GM19372 (cell line): ENCODE measurements around the gene CYSRT1.

Source experiments
- ATAC-seq: cut with Tn5 transposase; IDR thresholded peaks from one replicate; pipeline ENCODE4 v1.9.1; 2021; ENCODE audit warnings: mild to moderate bottlenecking, low read depth, moderate library complexity; ENCODE audit not compliant: unreplicated experiment

CYSRT1 gene

GRCh38 chr9:137205126-137206069, 19.6 kb upstream of the CYSRT1 start, which contains the start of the genes NDOR1 and TMEM203:
NDOR1 (plus strand) TSS chr9:137205700; CDS start chr9:137205778, 78 bp downstream.
TMEM203 (minus strand) TSS chr9:137205648; CDS start chr9:137205414, 234 bp downstream.
- no peak for ATAC-seq

GRCh38 chr9:137206602-137207001, 18.4 kb upstream of the CYSRT1 start:
- ATAC-seq: no peak

DNA sequence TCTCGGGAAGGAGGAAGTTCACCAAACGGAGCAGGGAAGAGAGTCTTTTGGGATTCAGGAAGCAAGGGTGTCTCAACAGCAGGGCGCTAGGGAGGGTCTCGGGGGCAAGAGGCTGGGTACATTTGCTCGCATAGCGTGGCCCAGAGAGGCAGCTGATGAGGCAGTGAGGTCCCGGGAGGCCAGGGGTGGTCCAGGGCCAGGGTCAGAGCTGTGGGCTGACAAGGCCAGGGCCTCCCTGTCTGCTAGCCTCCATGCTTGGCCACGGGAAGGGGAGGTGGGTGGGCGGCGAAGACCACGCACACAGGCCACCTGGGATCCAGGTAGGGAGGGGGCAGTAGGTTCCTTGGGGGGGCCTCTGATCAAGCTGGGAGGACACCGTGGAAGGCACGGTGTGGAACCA, 13.4 kb upstream of the CYSRT1 start:
- ATAC-seq: no peak

GRCh38 chr9:137212520-137212919, 12.5 kb upstream of the CYSRT1 start:
- ATAC-seq: no peak

DNA sequence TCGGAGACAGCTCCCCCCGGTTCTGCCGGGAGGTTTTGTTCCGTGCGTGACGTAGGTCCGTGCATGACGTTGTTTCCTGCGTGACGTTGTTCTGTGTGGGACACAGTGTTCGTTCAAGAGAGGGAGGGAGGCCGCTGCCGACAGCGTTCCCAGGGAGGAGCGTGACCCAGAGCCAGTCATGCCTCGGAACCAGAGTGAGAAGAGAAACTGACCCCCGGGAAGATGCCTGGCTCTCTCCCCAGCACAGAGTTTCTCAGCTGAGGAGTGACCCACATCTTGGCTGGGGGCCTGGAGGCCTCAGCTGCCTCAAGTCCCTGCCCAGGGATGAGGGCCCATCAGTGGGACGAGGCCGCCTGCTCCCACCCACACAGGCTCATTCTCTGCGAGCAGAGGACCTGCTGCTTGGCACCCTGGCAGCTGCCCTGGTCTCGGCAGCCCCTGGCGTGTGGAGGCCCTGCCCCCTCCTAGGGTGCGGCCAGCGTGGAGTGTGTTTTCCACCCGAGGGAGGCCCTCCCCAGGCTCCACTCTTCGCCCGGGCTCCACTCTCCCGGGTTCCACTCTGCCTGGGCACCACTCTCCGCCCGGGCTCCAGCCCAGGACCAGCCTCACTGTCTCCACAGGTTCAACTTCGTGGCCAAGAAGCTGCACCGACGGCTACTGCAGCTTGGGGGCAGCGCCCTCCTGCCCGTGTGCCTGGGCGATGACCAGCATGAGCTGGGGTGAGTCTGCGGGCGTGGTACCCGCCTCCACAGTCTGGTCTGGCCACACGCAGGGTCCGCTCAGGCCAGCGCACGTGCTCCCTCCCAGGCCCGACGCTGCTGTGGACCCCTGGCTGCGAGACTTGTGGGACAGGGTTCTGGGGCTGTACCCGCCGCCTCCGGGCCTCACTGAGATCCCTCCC, 11.6 kb upstream of the CYSRT1 start:
- ATAC-seq: no peak

GRCh38 chr9:137214620-137215019, 10.4 kb upstream of the CYSRT1 start:
- ATAC-seq: no peak

- no peak for ATAC-seq
Measured at GRCh38 chr9:137215196-137215986, 9.6 kb upstream of the CYSRT1 start.

- ATAC-seq: no peak
Measured at GRCh38 chr9:137216188-137216965, 8.6 kb upstream of the CYSRT1 start.

GRCh38 chr9:137217276-137218211, 7.4 kb upstream of the CYSRT1 start:
- ATAC-seq: no peak

DNA sequence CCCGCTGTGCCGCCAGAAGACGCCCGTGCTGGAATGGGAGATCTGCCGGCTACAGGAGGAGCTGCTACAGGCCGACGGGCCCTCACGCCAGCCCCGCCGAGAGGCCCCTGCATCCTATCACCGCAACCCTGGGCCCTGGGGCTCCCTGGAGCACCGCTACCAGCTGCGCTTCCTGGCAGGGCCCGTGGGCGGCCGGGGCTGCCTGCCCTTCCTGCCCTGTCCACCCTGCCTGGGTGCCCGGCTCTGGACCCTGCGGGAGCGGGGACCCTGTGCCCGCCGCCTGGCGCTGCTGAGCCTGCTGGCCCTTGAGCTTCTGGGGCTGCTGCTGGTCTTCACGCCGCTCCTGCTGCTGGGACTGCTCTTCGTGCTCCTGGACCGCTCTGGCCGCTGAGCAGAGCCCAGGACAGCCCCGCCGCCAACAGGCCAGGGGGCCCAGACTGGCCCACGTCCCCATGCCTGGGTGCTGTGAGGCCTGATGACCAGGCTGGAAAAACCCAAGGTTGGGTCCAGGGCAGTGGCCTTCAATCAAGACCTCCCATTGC, 6.7 kb upstream of the CYSRT1 start:
- ATAC-seq: no peak

DNA sequence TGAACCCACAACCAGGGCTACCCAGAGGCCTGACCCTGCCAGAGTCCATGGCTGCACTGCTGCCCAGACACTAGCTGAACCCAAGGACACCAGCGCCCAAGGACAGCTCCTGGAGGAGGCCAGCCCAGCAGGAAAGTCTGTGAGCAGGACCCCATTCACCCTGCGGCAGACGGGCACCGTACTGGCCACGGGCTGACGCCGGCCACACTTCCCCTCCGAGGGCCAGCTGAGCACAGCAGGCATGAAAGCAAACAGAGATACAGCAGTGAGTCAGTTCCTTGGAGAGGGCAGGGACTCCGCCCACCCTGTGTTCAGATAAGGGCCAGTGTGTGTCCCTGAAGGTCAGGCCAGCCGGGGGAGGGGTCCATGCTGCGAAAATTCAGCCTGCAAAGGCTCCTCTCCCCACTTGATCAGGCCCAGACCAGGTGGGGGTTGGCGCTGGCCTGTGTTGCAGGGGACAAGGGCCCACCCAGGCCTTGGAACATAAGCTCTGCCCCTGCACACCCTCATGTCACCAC, 6.2 kb upstream of the CYSRT1 start:
- ATAC-seq: no peak

DNA sequence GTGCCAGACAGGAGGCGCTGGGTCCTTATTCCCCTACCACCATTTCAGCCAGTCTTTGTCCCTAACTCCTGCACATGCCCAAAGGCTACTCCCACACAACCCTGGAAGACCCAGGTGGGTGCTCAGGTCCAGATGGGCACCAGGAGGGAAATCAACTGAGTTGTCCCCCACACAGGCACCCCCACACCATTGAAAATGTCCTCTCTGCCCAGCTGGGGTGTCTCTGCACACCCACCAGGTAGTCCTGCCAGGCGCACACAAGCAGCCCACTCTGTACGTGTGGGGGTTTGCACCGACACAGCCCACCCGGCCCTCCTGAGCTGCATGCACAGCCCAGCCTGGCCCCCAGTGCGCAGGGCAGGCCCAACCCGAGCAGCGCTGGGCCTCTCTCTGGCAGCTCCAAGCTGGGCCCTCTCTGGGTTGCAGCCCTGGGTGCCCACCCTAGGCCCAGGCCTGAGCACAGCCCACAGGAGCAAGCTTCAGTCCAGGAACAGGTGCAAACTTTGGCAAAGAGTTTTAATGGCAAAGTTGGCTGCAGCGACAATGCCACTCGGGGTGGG, 5.1 kb upstream of the CYSRT1 start:
- no peak for ATAC-seq

DNA sequence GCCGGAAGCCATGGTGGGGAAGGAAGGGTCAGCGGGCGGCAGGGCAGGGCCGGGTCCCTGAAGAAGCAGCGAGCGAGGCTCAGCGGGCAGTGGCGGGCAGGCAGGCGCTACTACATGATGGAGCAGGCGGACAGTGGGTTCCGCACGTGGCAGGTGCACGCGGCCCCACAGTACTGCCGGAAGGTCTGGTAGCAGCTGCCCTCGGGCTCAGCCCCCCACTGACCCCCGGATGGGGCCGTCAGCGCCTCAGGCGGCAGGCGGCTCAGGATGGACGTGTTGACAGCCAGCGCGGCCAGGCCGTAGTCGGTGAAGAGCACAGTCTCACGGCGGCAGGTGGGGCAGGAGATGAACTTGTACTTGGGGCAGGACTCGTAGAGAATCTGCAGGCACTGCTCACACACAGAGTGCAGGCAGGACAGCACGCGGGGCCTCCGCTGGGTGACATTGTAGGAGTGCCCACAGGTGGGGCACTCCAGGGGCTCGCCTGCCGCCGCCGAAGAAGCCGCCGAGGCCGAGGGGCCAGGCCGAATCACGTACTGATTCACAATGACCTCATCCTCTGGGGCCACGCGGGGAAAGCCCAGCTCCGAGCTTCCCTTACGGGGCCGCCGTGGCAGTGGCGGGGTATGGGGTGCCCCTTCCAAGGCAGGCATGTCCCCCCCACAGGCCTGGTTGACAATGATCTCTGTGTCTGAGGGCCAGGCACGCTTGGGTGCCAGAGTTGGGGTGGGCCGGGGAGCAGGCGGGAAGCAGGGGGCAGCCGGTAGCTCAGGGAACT, 4.5 kb upstream of the CYSRT1 start:
- ATAC-seq: no peak

DNA sequence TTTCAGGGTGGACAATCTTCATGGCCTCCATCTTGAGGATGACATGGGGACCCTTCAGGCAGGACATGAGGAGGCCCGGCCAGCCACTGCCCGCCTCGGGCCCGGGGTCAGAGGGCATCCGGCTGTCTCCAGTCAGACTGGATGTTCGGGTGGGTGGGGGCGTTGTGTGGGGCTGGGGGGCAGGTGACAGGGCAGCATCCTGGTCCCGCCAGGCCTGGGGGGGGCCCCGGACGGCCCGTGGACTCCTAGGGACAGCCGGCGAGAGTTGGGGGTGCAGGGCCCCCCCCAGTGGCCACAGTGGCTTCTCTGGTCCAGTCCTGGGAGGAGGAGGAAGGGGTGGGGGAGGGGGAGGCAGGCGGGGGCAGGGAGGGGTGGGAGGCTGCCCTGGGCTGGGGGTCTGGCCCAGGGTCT, 3.9 kb upstream of the CYSRT1 start:
- ATAC-seq: no peak

GRCh38 chr9:137221506-137222111, 3.4 kb upstream of the CYSRT1 start:
- no peak for ATAC-seq
